Glomerular visceral epithelial cell (primary cell): ENCODE results near the gene ADH4.
"Not testable (repeated sequence)": the region's sequence is repeated elsewhere in the genome, so short reads cannot be mapped to it uniquely, and the experiment has no call there.

Source experiments
- DNase-seq: peaks from one replicate; pipeline ENCODE4 v3.0.0-alpha.2; 2016; ENCODE audit errors: extremely low spot score

ADH4 gene

DNA sequence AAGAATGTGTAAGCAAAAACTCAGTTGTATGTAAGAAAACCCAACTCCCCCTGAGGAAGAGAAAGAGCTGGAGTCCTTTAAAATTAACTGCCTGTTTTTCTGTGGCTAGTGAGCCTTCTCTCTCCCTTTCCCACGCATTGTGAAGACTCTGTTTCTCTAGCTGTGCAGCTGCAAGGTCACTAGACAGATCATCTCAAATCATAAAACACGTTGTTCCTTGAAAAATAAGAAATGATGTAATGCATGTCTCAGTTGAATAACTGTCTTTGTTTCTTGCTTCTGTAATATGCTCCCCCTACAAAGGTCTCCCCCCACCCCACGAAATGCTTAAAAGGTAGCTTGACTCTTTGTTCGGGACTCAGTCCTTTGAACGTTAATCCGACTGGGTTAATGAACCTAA, 63.2 kb downstream of the ADH4 start:
- not testable (repeated sequence) for DNase-seq

GRCh38 chr4:99079625-99080295, 64.3 kb downstream of the ADH4 start:
- no peak for DNase-seq

DNA sequence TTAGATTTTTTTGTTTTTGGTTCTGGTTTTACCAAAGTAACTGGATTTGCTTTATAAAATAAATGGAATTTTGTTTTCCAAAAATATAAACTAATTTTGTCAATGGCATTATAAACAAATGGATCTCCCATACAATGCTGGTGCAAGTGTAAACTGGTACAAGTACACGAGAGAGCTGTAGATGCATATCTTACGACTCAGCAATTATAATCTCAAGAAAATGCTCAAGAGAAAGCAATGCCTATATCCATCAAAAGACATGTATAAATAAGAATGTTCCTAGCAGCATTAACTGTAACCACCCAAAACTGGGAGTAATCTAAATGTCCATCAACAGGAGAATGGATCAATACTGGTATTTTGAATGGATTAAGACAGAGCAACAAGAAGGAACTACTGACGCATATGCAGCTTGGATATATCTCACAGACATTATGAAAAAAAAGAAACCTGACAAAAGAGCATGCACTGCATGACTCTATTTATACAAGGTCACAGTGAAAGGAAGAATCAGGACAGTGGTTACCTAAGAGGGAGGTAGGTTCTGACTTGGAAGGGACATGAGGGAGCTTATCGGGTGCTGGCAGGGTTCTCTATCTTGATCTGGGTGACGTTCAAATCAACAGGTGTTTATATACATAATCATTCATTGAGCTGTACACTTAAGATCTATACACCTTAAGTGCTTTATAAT, 65.0 kb downstream of the ADH4 start:
- no peak for DNase-seq

DNA sequence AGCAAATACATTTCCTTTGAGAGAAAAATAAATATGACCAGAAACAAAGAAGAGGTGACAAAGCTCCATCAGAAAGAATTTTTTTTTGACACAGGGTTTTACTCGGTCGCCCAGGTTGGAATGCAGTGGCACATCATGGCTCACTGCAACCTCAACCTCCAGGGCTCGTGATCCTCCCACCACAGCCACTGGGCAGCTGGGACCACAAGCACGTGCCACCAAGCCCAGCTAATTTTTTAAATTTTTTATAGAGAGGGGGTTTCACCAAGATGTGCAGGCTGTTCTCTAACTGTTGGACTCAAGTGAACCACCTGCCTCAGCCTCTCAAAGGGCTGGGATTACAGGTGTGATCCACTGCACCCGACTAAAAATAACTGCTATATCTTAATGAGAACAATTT, 65.8 kb downstream of the ADH4 start:
- no peak for DNase-seq

GRCh38 chr4:99077177-99077576, 66.9 kb downstream of the ADH4 start:
- no peak for DNase-seq

DNA sequence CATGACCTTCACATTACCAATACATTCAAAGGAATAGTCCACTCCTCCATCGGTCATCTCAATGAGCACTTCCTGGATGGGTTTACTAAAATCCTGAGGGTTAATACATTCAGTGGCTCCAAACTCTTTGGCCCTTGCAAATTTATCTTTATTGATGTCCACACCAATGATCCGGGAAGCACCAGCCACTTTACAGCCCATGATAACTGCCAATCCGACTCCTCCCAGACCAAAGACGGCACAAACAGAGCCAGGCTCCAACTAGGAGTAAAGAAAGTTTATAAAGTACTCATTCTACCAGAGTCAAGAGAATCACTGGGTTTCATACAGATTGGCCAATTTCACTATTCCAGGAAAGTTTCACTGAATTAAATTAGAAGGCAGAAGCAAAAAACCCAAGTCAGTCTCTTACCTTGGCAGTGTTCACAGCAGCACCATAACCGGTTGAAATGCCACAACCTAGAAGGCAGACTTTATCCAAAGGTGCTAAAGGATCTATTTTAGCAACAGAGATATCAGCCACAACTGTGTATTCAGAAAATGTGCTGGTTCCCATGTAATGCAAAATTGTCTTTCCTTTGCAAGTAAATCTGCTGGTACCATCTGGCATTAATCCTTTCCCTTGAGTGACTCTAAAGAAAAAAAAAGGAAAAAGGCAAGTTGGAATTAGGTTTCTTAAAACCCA, 67.7 kb downstream of the ADH4 start:
- DNase-seq: no peak

DNA sequence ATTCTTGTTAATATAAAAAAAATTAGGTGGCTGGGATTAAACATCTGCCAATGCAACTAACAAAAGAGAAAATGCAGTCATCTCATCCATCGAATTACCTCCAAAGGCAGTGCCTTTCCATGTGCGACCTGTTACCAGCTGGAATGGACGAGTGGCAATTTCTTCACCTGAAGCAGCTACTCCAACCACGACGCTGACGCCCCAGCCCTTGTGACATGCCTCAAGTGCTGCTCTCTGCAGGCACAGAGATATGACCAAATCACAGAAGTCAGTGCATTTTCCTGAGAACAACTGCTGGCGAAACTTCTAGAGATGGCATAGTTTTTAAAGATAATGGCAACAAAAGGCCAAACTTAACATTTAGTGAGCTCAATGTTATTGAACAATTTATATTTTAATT, 69.3 kb downstream of the ADH4 start:
- no peak for DNase-seq
